A549 (cell line): ENCODE measurements around the gene HINT2.

Experiments used
- BHLHE40 ChIP-seq: IDR thresholded peaks from 2 replicates; pipeline ENCODE4 v1.6.1; 2012; ENCODE audit warnings: low read depth, low read length, inconsistent platforms
- CEBPB ChIP-seq, 2 experiments: fragments of >200 bp in 1 of 2; sonication (Bioruptor Twin) in 1 of 2; formaldehyde crosslinking in 1 of 2; IDR thresholded peaks; 2 replicates each; pipeline ENCODE4 v1.6.1; 2012 to 2016
- CTCF ChIP-seq: fragments of >200 bp; sonication (Bioruptor Twin); formaldehyde crosslinking; IDR thresholded peaks from 3 replicates; pipeline ENCODE4 v1.5.1; 2016
- ELK1 ChIP-seq: fragments of 150-350 bp; IDR thresholded peaks from 2 replicates; pipeline ENCODE4 v1.6.1; 2014; ENCODE audit warnings: low read depth, mild to moderate bottlenecking, low read length
- GATA3 ChIP-seq: IDR thresholded peaks from 2 replicates; pipeline ENCODE4 v1.6.1; 2012; ENCODE audit warnings: borderline replicate concordance
- HOXA7 ChIP-seq: fragments of 250-450 bp; sonication (Bioruptor Pico); IDR thresholded peaks from 2 replicates; pipeline ENCODE4 v1.5.0; 2020; ENCODE audit warnings: mild to moderate bottlenecking, moderate library complexity
- JUN ChIP-seq, 2 experiments: fragments of >200 bp; sonication (Bioruptor Twin); formaldehyde crosslinking; IDR thresholded peaks; 2 replicates in 1 of 2; 3 replicates in 1 of 2; pipeline ENCODE4 v1.6.1; 2016 to 2017
- MAX ChIP-seq: IDR thresholded peaks from 2 replicates; pipeline ENCODE4 v1.6.1; 2012
- POLR2A ChIP-seq: IDR thresholded peaks from 2 replicates; pipeline ENCODE4 v1.6.1; 2012; ENCODE audit warnings: mild to moderate bottlenecking, low read length
- RAD21 ChIP-seq, 2 experiments: fragments of >200 bp in 1 of 2; sonication (Bioruptor Twin) in 1 of 2; formaldehyde crosslinking in 1 of 2; IDR thresholded peaks in 1 of 2; conservative IDR thresholded peaks in 1 of 2; 2 replicates in 1 of 2; 3 replicates in 1 of 2; pipeline ENCODE4 v1.6.1; 2012 to 2018; ENCODE audit warnings: inconsistent platforms in 1 of 2
- USF2 ChIP-seq: fragments of 450-650 bp; IDR thresholded peaks from 2 replicates; pipeline ENCODE4 v1.6.1; 2014; ENCODE audit warnings: antibody characterized with exemption

GRCh38 chr9:35847792-35848572 is 33.1 kb upstream of the HINT2 start:
- TF ChIP-seq HOXA7 (CRISPR knock-in tag) (no peak), USF2 (no peak), MAX (no peak), CTCF (no peak), ELK1 (no peak), RAD21 (conservative IDR thresholded peaks at IDR 0.05 in 1 of 2, IDR thresholded peaks at IDR 0.05 in 1 of 2) (no peak), POLR2A (no peak), JUN (IDR thresholded peaks at IDR 0.05) (no peak), GATA3 (no peak), CEBPB (IDR thresholded peaks at IDR 0.05) (no peak), BHLHE40 (no peak)
